A549 (cell line): ENCODE results near the gene GPD2. TPM values are rescaled to one million over a fixed set of nuclear protein-coding genes. Genes with fewer than 3 reads are reported as not detected.

ENCODE experiments used
- ATAC-seq, 2 experiments: fragments of 200-7000 bp in 1 of 2; fragments of >200 bp in 1 of 2; cut with Nextera tagmentation in 1 of 2; cut with Tn5 transposase in 1 of 2; 3 replicates each; pipeline versions ENCODE4 v1.8.0 to v1.9.1; 2018 to 2020; ENCODE audit warnings: mild to moderate bottlenecking in 1 of 2, moderate library complexity in 1 of 2
- CTCF ChIA-PET: fragments of 300-600 bp; sonication (Branson Sonifier 250); formaldehyde crosslinking; extraction: SDS; loops from one replicate; lab custom pipeline; 2021; ENCODE audit warnings: antibody characterized with exemption, inconsistent platforms; lab: Yijun Ruan, JAX
- POLR2A ChIA-PET: fragments of 350-600 bp; formaldehyde crosslinking; extraction: SDS; loops from one replicate; lab custom pipeline; 2021; ENCODE audit warnings: antibody characterized with exemption, inconsistent platforms; lab: Yijun Ruan, JAX
- DNase-seq, 2 experiments: peaks; one replicate each; pipeline versions ENCODE4 v3.0.0 to v3.0.0-alpha.2; 2011 to 2016; ENCODE audit warnings: low read depth in 1 of 2, low spot score in 1 of 2
- FAIRE-seq: peaks from 2 replicates; lab custom pipeline; 2011; peaks lifted over from hg19 to GRCh38; lab: Jason Lieb, UNC
- H3K27ac ChIP-seq, 2 experiments: fragments of >200 bp; sonication (Bioruptor Twin); formaldehyde crosslinking; 3 replicates each; pipeline ENCODE4 v1.5.1; 2016 to 2017
- H3K4me1 ChIP-seq: fragments of >200 bp; sonication (Bioruptor Twin); formaldehyde crosslinking; 3 replicates; pipeline ENCODE4 v1.6.1; 2016
- H3K4me2 ChIP-seq: fragments of >200 bp; sonication (Bioruptor Twin); formaldehyde crosslinking; 3 replicates; pipeline ENCODE4 v1.6.1; 2016
- H3K4me3 ChIP-seq: fragments of >200 bp; sonication (Bioruptor Twin); formaldehyde crosslinking; 3 replicates; pipeline ENCODE4 v1.5.1; 2016
- H3K9me3 ChIP-seq: fragments of >200 bp; sonication (Bioruptor Twin); formaldehyde crosslinking; 3 replicates; pipeline ENCODE4 v1.6.1; 2016
- ATOH8 ChIP-seq: fragments of 250-450 bp; sonication (Bioruptor Pico); IDR thresholded peaks from 2 replicates; pipeline ENCODE4 v1.5.0; 2020; ENCODE audit warnings: low read depth, mild to moderate bottlenecking, moderate library complexity
- CHD2 ChIP-seq: fragments of 150-350 bp; IDR thresholded peaks from 2 replicates; pipeline ENCODE4 v1.6.1; 2014; ENCODE audit warnings: low read length; ENCODE audit not compliant: partially characterized antibody
- FOSB ChIP-seq: fragments of 250-450 bp; sonication (Bioruptor Pico); IDR thresholded peaks from 2 replicates; pipeline ENCODE4 v1.5.0; 2020; ENCODE audit warnings: mild to moderate bottlenecking, moderate library complexity
- FOSL2 ChIP-seq, 2 experiments: fragments of 450-650 bp in 1 of 2; fragments of >200 bp in 1 of 2; sonication (Bioruptor Twin) in 1 of 2; formaldehyde crosslinking; IDR thresholded peaks; 2 replicates each; pipeline versions ENCODE4 v1.5.0 to v1.6.1; 2016 to 2020; ENCODE audit warnings: mild to moderate bottlenecking in 1 of 2, moderate library complexity in 1 of 2
- FOXS1 ChIP-seq: fragments of 250-450 bp; sonication (Bioruptor Pico); IDR thresholded peaks from 2 replicates; pipeline ENCODE4 v1.5.0; 2020; ENCODE audit warnings: mild to moderate bottlenecking, moderate library complexity
- GATA3 ChIP-seq: IDR thresholded peaks from 2 replicates; pipeline ENCODE4 v1.6.1; 2012; ENCODE audit warnings: borderline replicate concordance
- HEYL ChIP-seq: fragments of 250-450 bp; sonication (Bioruptor Pico); IDR thresholded peaks from 2 replicates; pipeline ENCODE4 v1.8.0; 2021; ENCODE audit warnings: mild to moderate bottlenecking, moderate library complexity
- HOXB13 ChIP-seq: fragments of 250-450 bp; sonication (Bioruptor Pico); IDR thresholded peaks from 2 replicates; pipeline ENCODE4 v1.5.0; 2020; ENCODE audit warnings: low read depth, mild to moderate bottlenecking, moderate library complexity
- HOXB5 ChIP-seq: fragments of 250-450 bp; sonication (Bioruptor Pico); IDR thresholded peaks from 2 replicates; pipeline ENCODE4 v1.5.0; 2020; ENCODE audit warnings: mild to moderate bottlenecking, moderate library complexity
- JUN ChIP-seq, 2 experiments: fragments of >200 bp; sonication (Bioruptor Twin); formaldehyde crosslinking; IDR thresholded peaks; 2 replicates in 1 of 2; 3 replicates in 1 of 2; pipeline ENCODE4 v1.6.1; 2016 to 2017
- KDM1A ChIP-seq: fragments of 200-600 bp; sonication (generic); IDR thresholded peaks from 2 replicates; pipeline ENCODE4 v1.6.1; 2016; ENCODE audit warnings: low read depth, mild to moderate bottlenecking
- MYC ChIP-seq: IDR thresholded peaks from 2 replicates; pipeline ENCODE4 v1.6.1; 2012; ENCODE audit warnings: mild to moderate bottlenecking, inconsistent platforms, low read length, improper control_type of control experiment, borderline replicate concordance
- NFE2L2 ChIP-seq: fragments of 150-350 bp; conservative IDR thresholded peaks from 2 replicates; pipeline ENCODE4 v1.6.1; 2014; ENCODE audit warnings: low read length
- PHF8 ChIP-seq: fragments of 200-600 bp; sonication (generic); IDR thresholded peaks from 2 replicates; pipeline ENCODE4 v1.6.1; 2016; ENCODE audit warnings: low read depth, mild to moderate bottlenecking, antibody characterized with exemption, moderate library complexity, borderline replicate concordance
- POLR2A ChIP-seq: IDR thresholded peaks from 2 replicates; pipeline ENCODE4 v1.6.1; 2012; ENCODE audit warnings: mild to moderate bottlenecking, low read length
- POLR2AphosphoS2 ChIP-seq: conservative IDR thresholded peaks from 2 replicates; pipeline ENCODE4 v1.6.1; 2012; ENCODE audit warnings: low read length, improper control_type of control experiment, inconsistent platforms
- RAD21 ChIP-seq, 2 experiments: fragments of >200 bp in 1 of 2; sonication (Bioruptor Twin) in 1 of 2; formaldehyde crosslinking in 1 of 2; IDR thresholded peaks in 1 of 2; conservative IDR thresholded peaks in 1 of 2; 2 replicates in 1 of 2; 3 replicates in 1 of 2; pipeline ENCODE4 v1.6.1; 2012 to 2018; ENCODE audit warnings: inconsistent platforms in 1 of 2
- RARB ChIP-seq: fragments of 250-450 bp; sonication (Bioruptor Pico); IDR thresholded peaks from 2 replicates; pipeline ENCODE4 v1.8.0; 2021; ENCODE audit warnings: mild to moderate bottlenecking, moderate library complexity
- RCOR1 ChIP-seq: fragments of 150-350 bp; IDR thresholded peaks from 2 replicates; pipeline ENCODE4 v1.6.1; 2014; ENCODE audit warnings: antibody characterized with exemption, low read length, low read depth
- REST ChIP-seq: fragments of 200-600 bp; sonication (generic); IDR thresholded peaks from 2 replicates; pipeline ENCODE4 v1.6.1; 2016; ENCODE audit warnings: antibody characterized with exemption, mild to moderate bottlenecking, moderate library complexity
- RFX5 ChIP-seq: fragments of 450-650 bp; IDR thresholded peaks from 2 replicates; pipeline ENCODE4 v1.7.1; 2014; ENCODE audit warnings: antibody characterized with exemption, mild to moderate bottlenecking, moderate library complexity
- RNF2 ChIP-seq: fragments of 200-600 bp; sonication (generic); IDR thresholded peaks from 2 replicates; pipeline ENCODE4 v1.6.1; 2016; ENCODE audit warnings: low read depth, mild to moderate bottlenecking, antibody characterized with exemption, moderate library complexity, borderline replicate concordance
- SREBF2 ChIP-seq: fragments of 450-650 bp; IDR thresholded peaks from 2 replicates; pipeline ENCODE4 v1.6.1; 2014; ENCODE audit warnings: mild to moderate bottlenecking, moderate library complexity
- ZSCAN20 ChIP-seq: fragments of 250-450 bp; sonication (Bioruptor Pico); IDR thresholded peaks from 2 replicates; pipeline ENCODE4 v1.8.0; 2022; ENCODE audit warnings: mild to moderate bottlenecking, moderate library complexity
- WGBS: methylation state at CpG from one replicate; pipeline ENCODE4 v1.1.6; 2017; ENCODE audit errors: missing lambda C conversion rate; 5-methylcytosine and 5-hydroxymethylcytosine counted together
- polyA minus RNA-seq: library from RNA; depleted of rRNA, polyadenylated mRNA; stranded (reverse); fragments of >200 nt; gene quantifications from 2 replicates; pipeline ENCODE4 v1.2.3, GENCODE V29; 2011; rRNA and poly(A)+ RNA removed
- polyA plus RNA-seq, 4 experiments: library from polyadenylated mRNA; depleted of rRNA in 3 of 4; stranded (reverse); fragments of >200 nt; fragmentation: RNase III in 1 of 4; extraction: RNeasy Plus Mini Kit Qiagen cat#74134 plus additional on column Dnase treatment in 1 of 4; gene quantifications; 2 replicates in 3 of 4; 3 replicates in 1 of 4; pipeline ENCODE4 v1.2.3, GENCODE V29; 2011 to 2017
- TF ChIP-seq, protein P1 (sequence below): fragments of >200 bp; sonication (Bioruptor Twin); formaldehyde crosslinking; IDR thresholded peaks from 3 replicates; pipeline ENCODE4 v1.6.1; 2016
- TF ChIP-seq, protein P2 (sequence below): IDR thresholded peaks from 2 replicates; pipeline ENCODE4 v1.6.1; 2012
- TF ChIP-seq, protein P3 (sequence below): fragments of 150-350 bp; IDR thresholded peaks from 2 replicates; pipeline ENCODE4 v1.6.1; 2014; ENCODE audit warnings: low read depth, mild to moderate bottlenecking, low read length
- TF ChIP-seq, protein P4 (sequence below): IDR thresholded peaks from 2 replicates; pipeline ENCODE4 v1.6.1; 2012; ENCODE audit warnings: low read depth, borderline replicate concordance
- TF ChIP-seq, protein P5 (sequence below): fragments of 450-650 bp; IDR thresholded peaks from 2 replicates; pipeline ENCODE4 v1.6.1; 2014; ENCODE audit warnings: antibody characterized with exemption

The GPD2 gene
- polyA plus RNA-seq (2011; rRNA removed) (39.6 and 41.9 TPM in 2 replicates), polyA plus RNA-seq (2017; fragmentation: RNase III; extraction: RNeasy Plus Mini Kit Qiagen cat#74134 plus additional on column Dnase treatment) (26.6 to 28.3 TPM (median 27.8 TPM) in 3 replicates), polyA minus RNA-seq (76.4 and 79.8 TPM in 2 replicates)
- polyA plus RNA-seq (2012; cell fraction: cytosol; rRNA removed) = 7.9 and 8.6 TPM in 2 replicates
- 5.6 and 8.6 TPM in 2 replicates for polyA plus RNA-seq (2012; cell fraction: nucleus; rRNA removed)

- Histone ChIP-seq H3K9me3 (no peaks in the 10 kb centered on the region), H3K4me3 (peak within 1 kb of the TSS; percentile 69), H3K27ac (peak within 1 kb of the TSS; percentile 97 to 99), H3K4me1 (peaks cover 48% of the 10 kb centered on the region), H3K4me2 (peak within 1 kb of the TSS; percentile 89)
- ChIA-PET POLR2A (interaction anchor here (0.8 to 1.5 kb wide), 6 partner anchors 30 to 101 kb away, joined by 3 to 13 read pairs (median 6); no protein-coding TSS in a partner anchor), CTCF (interaction anchor here (1.1 kb wide), 1 partner anchor 130 kb away, joined by 4 read pairs; no protein-coding TSS in a partner anchor)
- peak; percentile 91 to 95 for ATAC-seq
- TF ChIP-seq POLR2AphosphoS2 = no peak
- TF ChIP-seq, protein P1, sequence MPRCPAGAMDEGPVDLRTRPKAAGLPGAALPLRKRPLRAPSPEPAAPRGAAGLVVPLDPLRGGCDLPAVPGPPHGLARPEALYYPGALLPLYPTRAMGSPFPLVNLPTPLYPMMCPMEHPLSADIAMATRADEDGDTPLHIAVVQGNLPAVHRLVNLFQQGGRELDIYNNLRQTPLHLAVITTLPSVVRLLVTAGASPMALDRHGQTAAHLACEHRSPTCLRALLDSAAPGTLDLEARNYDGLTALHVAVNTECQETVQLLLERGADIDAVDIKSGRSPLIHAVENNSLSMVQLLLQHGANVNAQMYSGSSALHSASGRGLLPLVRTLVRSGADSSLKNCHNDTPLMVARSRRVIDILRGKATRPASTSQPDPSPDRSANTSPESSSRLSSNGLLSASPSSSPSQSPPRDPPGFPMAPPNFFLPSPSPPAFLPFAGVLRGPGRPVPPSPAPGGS = peak; percentile 71; the same call in 2 of the 3 replicates
- TF ChIP-seq PHF8 = peak; percentile 83
- peak; percentile 73; the same call in 1 of the 2 replicates for TF ChIP-seq HEYL (CRISPR knock-in tag)
- TF ChIP-seq, protein P2, sequence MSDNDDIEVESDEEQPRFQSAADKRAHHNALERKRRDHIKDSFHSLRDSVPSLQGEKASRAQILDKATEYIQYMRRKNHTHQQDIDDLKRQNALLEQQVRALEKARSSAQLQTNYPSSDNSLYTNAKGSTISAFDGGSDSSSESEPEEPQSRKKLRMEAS = peak; percentile 82
- no peak for TF ChIP-seq FOSB (CRISPR knock-in tag)
- 0 out of 2 replicates have a peak, but pooled peaks have one; percentile 54 for TF ChIP-seq HOXB13
- no peak for TF ChIP-seq SREBF2
- peak; percentile 51; the same call in 1 of the 2 replicates for TF ChIP-seq ZSCAN20
- peak; percentile 41 for TF ChIP-seq POLR2A
- TF ChIP-seq GATA3 = no peak
- TF ChIP-seq RCOR1 = no peak
- peak; percentile 55 to 83; a peak in 4 of 5 replicates for TF ChIP-seq JUN (IDR thresholded peaks at IDR 0.05)
- TF ChIP-seq FOXS1 (CRISPR knock-in tag) = no peak
- TF ChIP-seq RFX5 = no peak
- no peak; the same call in 1 of the 2 replicates for TF ChIP-seq HOXB5 (CRISPR knock-in tag)
- no peak for TF ChIP-seq FOSL2 (IDR thresholded peaks at IDR 0.05)
- TF ChIP-seq FOSL2 (CRISPR knock-in tag; IDR thresholded peaks at IDR 0.05) = 0 out of 2 replicates have a peak, but pooled peaks have one; percentile 29
- TF ChIP-seq NFE2L2 = no peak
- TF ChIP-seq CHD2 = no peak
- TF ChIP-seq RAD21 (conservative IDR thresholded peaks at IDR 0.05 in 1 of 2, IDR thresholded peaks at IDR 0.05 in 1 of 2) = peak in 1 of 2 experiments; percentile 45; a peak in 3 of 5 replicates
- TF ChIP-seq, protein P3, sequence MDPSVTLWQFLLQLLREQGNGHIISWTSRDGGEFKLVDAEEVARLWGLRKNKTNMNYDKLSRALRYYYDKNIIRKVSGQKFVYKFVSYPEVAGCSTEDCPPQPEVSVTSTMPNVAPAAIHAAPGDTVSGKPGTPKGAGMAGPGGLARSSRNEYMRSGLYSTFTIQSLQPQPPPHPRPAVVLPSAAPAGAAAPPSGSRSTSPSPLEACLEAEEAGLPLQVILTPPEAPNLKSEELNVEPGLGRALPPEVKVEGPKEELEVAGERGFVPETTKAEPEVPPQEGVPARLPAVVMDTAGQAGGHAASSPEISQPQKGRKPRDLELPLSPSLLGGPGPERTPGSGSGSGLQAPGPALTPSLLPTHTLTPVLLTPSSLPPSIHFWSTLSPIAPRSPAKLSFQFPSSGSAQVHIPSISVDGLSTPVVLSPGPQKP = no peak
- peak; percentile 17; the same call in 1 of the 2 replicates for TF ChIP-seq MYC
- TF ChIP-seq RARB (CRISPR knock-in tag) = no peak
- no peak for TF ChIP-seq RNF2
- TF ChIP-seq REST = no peak
- TF ChIP-seq, protein P4, sequence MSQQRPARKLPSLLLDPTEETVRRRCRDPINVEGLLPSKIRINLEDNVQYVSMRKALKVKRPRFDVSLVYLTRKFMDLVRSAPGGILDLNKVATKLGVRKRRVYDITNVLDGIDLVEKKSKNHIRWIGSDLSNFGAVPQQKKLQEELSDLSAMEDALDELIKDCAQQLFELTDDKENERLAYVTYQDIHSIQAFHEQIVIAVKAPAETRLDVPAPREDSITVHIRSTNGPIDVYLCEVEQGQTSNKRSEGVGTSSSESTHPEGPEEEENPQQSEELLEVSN = peak; percentile 79
- no peak for TF ChIP-seq ATOH8 (CRISPR knock-in tag)
- TF ChIP-seq KDM1A = no peak
- TF ChIP-seq, protein P5, sequence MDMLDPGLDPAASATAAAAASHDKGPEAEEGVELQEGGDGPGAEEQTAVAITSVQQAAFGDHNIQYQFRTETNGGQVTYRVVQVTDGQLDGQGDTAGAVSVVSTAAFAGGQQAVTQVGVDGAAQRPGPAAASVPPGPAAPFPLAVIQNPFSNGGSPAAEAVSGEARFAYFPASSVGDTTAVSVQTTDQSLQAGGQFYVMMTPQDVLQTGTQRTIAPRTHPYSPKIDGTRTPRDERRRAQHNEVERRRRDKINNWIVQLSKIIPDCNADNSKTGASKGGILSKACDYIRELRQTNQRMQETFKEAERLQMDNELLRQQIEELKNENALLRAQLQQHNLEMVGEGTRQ = no peak
- peak; percentile 56 to 88 for DNase-seq
- no peak for FAIRE-seq
- WGBS = 0% methylated on average over 10 of the region's 79 CpGs
Measured at GRCh38 chr2:156435718-156436496, at the start of gene GPD2. Gene GPD2, plus strand, starts transcription at chr2:156436379. Its CDS starts 39,727 bp downstream, at chr2:156476106.
